GM19468 (cell line): ENCODE results near the gene GNPTG.

Experiments
- ATAC-seq: cut with Tn5 transposase; IDR thresholded peaks from one replicate; pipeline ENCODE4 v1.9.1; 2021; ENCODE audit warnings: mild to moderate bottlenecking, moderate library complexity, moderate number of reproducible peaks; ENCODE audit not compliant: unreplicated experiment; ENCODE audit errors: extremely low read depth

The GNPTG gene

GRCh38 chr16:1332618-1333148 lies 19.0 kb upstream of the GNPTG start:
- no peak for ATAC-seq

GRCh38 chr16:1333149-1333812 lies 18.4 kb upstream of the GNPTG start, which contains the start of gene BAIAP3:
TSS of gene BAIAP3 (plus strand) at chr16:1333645. CDS start at chr16:1338550, 4,905 bp downstream.
- no peak for ATAC-seq

- no peak for ATAC-seq
These were observed 17.7 kb upstream of the GNPTG start for GRCh38 chr16:1333854-1334700.

- no peak for ATAC-seq
These were observed 17.0 kb upstream of the GNPTG start for GRCh38 chr16:1334739-1335138.

GRCh38 chr16:1335211-1335971 lies 16.3 kb upstream of the GNPTG start:
- ATAC-seq, result no peak

- ATAC-seq, result no peak
These were observed 15.7 kb upstream of the GNPTG start for GRCh38 chr16:1335996-1336395.

- no peak for ATAC-seq
These were observed 15.1 kb upstream of the GNPTG start for GRCh38 chr16:1336619-1337018.

- no peak for ATAC-seq
These were observed 14.2 kb upstream of the GNPTG start for GRCh38 chr16:1337486-1337885.

GRCh38 chr16:1338119-1338730 lies 13.5 kb upstream of the GNPTG start:
- no peak for ATAC-seq

GRCh38 chr16:1338855-1339675 lies 12.7 kb upstream of the GNPTG start:
- no peak for ATAC-seq

GRCh38 chr16:1340730-1341494 lies 10.8 kb upstream of the GNPTG start:
- ATAC-seq, result no peak

GRCh38 chr16:1341495-1342420 lies 10.0 kb upstream of the GNPTG start:
- ATAC-seq, result no peak

GRCh38 chr16:1342526-1343427 lies 9.0 kb upstream of the GNPTG start:
- peak; percentile 55 for ATAC-seq

GRCh38 chr16:1343428-1344242 lies 8.1 kb upstream of the GNPTG start:
- ATAC-seq, result no peak

- ATAC-seq, result no peak
These were observed 7.2 kb upstream of the GNPTG start for GRCh38 chr16:1344499-1344898.

- no peak for ATAC-seq
These were observed 6.6 kb upstream of the GNPTG start for GRCh38 chr16:1345087-1345486.
